ENCODE measurements around the gene SEPTIN5. TPM values are rescaled to one million over a fixed set of nuclear protein-coding genes. Genes with fewer than 3 reads are reported as not detected.
"Not testable (repeated sequence)": the region's sequence is repeated elsewhere in the genome, so short reads cannot be mapped to it uniquely, and the experiment has no call there.

SEPTIN5 gene
- total RNA-seq, 2 experiments from 2014 or later, result 0.30 TPM; not detected in 1

- Mint-ChIP-seq H3K9me3 (ENCODE audit: low read depth) (no peaks in the 10 kb centered on the region), H3K4me1 (peaks cover 11% of the 10 kb centered on the region), H3K27me3 (peaks cover 54% of the 10 kb centered on the region), H3K4me3 (no peak overlapping the region), H3K27ac (no peak overlapping the region), H3K36me3 (no peaks in the 10 kb centered on the region)
- DNase-seq, result no peak
- ATAC-seq, result no peak
- CTCF ChIA-PET, result interaction anchor here (2.0 kb wide), 1 partner anchor 188 kb away, joined by 8 read pairs; no protein-coding TSS in a partner anchor
Observed at GRCh38 chr22:19722982-19723231, 8.6 kb downstream of the SEPTIN5 start.

DNA sequence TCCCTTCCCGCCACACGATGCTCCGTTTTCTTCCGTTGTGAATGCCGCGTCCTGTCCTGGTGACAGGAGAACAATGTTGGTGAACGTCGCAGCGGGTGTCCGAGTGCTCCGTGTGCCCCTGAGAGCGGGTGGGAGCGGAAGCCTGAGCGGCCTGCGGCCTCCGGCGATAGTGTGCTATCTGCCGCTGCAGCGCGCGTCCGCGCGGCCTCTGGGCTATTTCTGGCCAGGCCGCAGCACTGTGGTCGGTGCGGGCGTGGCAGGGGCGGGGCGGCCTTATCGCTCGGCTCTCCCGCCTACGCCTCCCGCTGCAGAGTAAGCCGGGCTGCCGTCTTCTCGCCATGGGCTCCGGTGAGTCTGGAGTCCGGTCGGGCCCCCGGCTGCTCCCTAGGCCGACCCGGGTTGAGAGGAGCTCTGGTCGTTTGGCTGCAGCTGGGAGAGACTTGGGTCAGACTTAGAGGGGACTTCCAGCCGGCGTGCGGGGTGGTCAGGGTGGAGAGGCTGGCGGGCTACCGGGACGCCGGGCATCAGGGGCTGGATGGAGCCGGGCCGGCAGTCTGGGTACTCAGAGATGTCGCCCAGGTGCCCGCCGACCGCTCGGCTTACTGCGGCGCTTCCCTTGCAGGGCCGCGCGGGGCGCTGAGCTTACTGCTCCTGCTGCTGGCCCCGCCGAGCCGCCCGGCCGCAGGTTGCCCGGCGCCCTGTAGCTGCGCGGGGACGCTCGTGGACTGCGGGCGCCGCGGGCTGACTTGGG lies 9.1 kb downstream of the SEPTIN5 start, which contains the start of gene GP1BB:
GP1BB (plus strand) TSS at position 308 of the 751 bp plus-strand sequence; CDS start at position 339, 31 bp downstream.
- CTCF ChIA-PET, result interaction anchor here (1.0 to 2.0 kb wide), 5 partner anchors 12 to 187 kb away, joined by 3 to 8 read pairs (median 3); no protein-coding TSS in a partner anchor
- Mint-ChIP-seq H3K4me3 (no peak within 1 kb of the TSS), H3K9me3 (ENCODE audit: low read depth) (no peaks in the 10 kb centered on the region), H3K27me3 (peaks cover 54% of the 10 kb centered on the region), H3K4me1 (peaks cover 11% of the 10 kb centered on the region), H3K27ac (no peak within 1 kb of the TSS), H3K36me3 (no peaks in the 10 kb centered on the region)
- ATAC-seq, result peak; percentile 48
- no peak for DNase-seq

- no peak overlapping the region for H3K4me3 Mint-ChIP-seq
Observed at GRCh38 chr22:19723983-19724827, 9.9 kb downstream of the SEPTIN5 start.

DNA sequence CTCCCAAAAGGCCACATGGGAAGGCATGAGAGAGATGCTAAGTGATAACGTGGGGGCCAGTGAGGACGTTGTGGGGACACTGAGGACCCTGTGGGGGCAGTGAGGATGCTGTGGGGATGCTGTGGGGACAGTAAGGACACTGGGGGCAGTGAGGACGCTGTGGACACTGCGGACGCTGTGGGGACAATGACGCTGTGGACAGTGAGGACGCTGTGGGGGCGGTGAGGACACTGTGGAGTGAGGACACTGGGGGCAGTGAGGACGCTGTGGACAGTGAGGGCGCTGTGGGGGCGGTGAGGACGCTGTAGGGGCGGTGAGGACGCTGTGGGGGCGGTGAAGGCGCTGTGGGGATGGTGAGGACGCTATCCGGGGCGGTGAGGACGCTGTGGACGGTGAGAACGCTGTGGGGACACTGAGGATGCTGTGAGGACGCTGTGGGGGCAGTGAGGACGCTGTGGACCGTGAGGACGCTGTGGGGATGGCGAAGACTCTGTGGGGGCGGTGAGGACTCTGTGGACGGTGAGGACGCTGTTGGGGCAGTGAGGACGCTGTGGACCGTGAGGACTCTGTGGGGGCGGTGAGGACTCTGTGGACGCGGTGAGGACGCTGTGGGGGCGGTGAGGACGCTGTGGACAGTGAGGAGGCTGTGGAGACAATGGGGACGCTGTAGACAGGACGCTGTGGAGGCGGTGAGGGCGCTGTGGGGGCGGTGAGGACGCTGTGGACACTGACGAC lies 10.8 kb downstream of the SEPTIN5 start:
- H3K4me1 Mint-ChIP-seq, result peaks cover 11% of the 10 kb centered on the region
- H3K27me3 Mint-ChIP-seq, result peaks cover 44% of the 10 kb centered on the region
- no peak overlapping the region for H3K27ac Mint-ChIP-seq
- DNase-seq, result no peak
- CTCF ChIA-PET, result no interaction called here
- H3K36me3 Mint-ChIP-seq, result no peaks in the 10 kb centered on the region
- H3K9me3 Mint-ChIP-seq (ENCODE audit: low read depth), result no peaks in the 10 kb centered on the region
- H3K4me3 Mint-ChIP-seq, result no peak overlapping the region
- no peak for ATAC-seq

More at GRCh38 chr22:19723983-19724827, 9.9 kb downstream of the SEPTIN5 start:
- DNase-seq, result no peak
- Mint-ChIP-seq H3K27ac (no peak overlapping the region), H3K27me3 (peaks cover 52% of the 10 kb centered on the region), H3K36me3 (no peaks in the 10 kb centered on the region), H3K4me1 (peaks cover 11% of the 10 kb centered on the region), H3K9me3 (ENCODE audit: low read depth) (no peaks in the 10 kb centered on the region)
- peak; percentile 66 for ATAC-seq
- CTCF ChIA-PET, result interaction anchor here (1.0 to 2.0 kb wide), 5 partner anchors 13 to 186 kb away, joined by 3 to 8 read pairs (median 3); no protein-coding TSS in a partner anchor

DNA sequence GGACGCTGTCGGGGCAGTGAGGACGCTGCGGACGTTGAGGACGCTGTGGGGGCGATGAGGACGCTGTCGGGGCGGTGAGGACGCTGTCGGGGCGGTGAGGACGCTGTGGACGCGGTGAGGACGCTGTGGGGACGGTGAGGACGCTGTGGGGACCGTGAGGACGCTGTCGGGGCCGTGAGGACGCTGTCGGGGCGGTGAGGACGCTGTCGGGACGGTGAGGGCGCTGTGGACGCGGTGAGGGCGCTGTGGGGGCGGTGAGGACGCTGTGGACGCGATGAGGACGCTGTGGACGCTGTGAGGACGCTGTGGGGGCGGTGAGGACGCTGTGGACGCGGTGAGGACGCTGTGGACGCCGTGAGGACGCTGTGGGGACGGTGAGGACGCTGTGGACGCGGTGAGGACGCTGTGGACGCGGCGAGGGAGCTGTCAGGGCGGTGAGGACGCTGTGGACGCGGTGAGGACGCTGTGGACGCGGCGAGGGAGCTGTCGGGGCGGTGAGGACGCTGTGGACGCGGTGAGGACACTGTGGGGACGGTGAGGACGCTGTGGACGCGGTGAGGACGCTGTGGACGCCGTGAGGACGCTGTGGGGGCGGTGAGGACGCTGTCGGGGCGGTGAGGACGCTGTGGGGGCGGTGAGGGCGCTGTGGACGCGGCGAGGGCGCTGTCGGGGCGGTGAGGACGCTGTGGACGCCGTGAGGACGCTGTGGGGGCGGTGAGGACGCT lies 11.9 kb downstream of the SEPTIN5 start:
- H3K27ac Mint-ChIP-seq; H3K36me3 Mint-ChIP-seq; H3K4me3 Mint-ChIP-seq; CTCF ChIA-PET; DNase-seq; ATAC-seq; H3K9me3 Mint-ChIP-seq (ENCODE audit: low read depth): not testable (repeated sequence)
- Mint-ChIP-seq H3K27me3 (peaks cover 33% of the 10 kb centered on the region), H3K4me1 (peaks cover 14% of the 10 kb centered on the region)

- Mint-ChIP-seq H3K4me3 (no peak overlapping the region), H3K4me1 (peaks cover 14% of the 10 kb centered on the region), H3K27ac (no peak overlapping the region), H3K36me3 (no peaks in the 10 kb centered on the region), H3K9me3 (ENCODE audit: low read depth) (no peaks in the 10 kb centered on the region), H3K27me3 (peaks cover 26% of the 10 kb centered on the region)
- DNase-seq (no peak), ATAC-seq (no peak)
- CTCF ChIA-PET, result no interaction called here
Observed at GRCh38 chr22:19727310-19728150, 13.2 kb downstream of the SEPTIN5 start.

GRCh38 chr22:19728271-19728670 lies 14.0 kb downstream of the SEPTIN5 start:
- CTCF ChIA-PET, result no interaction called here
- no peak for ATAC-seq
- Mint-ChIP-seq H3K36me3 (no peaks in the 10 kb centered on the region), H3K27ac (no peak overlapping the region), H3K4me1 (peaks cover 12% of the 10 kb centered on the region), H3K4me3 (no peak overlapping the region), H3K27me3 (peaks cover 18% of the 10 kb centered on the region), H3K9me3 (ENCODE audit: low read depth) (no peaks in the 10 kb centered on the region)
- DNase-seq, result no peak

- Mint-ChIP-seq H3K4me3 (no peak overlapping the region), H3K36me3 (no peaks in the 10 kb centered on the region), H3K4me1 (peaks cover 10% of the 10 kb centered on the region), H3K9me3 (ENCODE audit: low read depth) (no peaks in the 10 kb centered on the region), H3K27me3 (peaks cover 15% of the 10 kb centered on the region), H3K27ac (no peak overlapping the region)
- DNase-seq (no peak), ATAC-seq (no peak)
- CTCF ChIA-PET, result interaction anchor here (2.3 to 2.8 kb wide), 2 partner anchors 9 to 183 kb away, joined by 13 to 106 read pairs; no protein-coding TSS in a partner anchor
Observed at GRCh38 chr22:19728836-19729235, 14.5 kb downstream of the SEPTIN5 start.

GRCh38 chr22:19729507-19729906 lies 15.2 kb downstream of the SEPTIN5 start:
- ATAC-seq (no peak), DNase-seq (no peak)
- Mint-ChIP-seq H3K36me3 (no peaks in the 10 kb centered on the region), H3K27ac (no peak overlapping the region), H3K9me3 (ENCODE audit: low read depth) (no peaks in the 10 kb centered on the region), H3K27me3 (peaks cover 13% of the 10 kb centered on the region), H3K4me1 (peaks cover 10% of the 10 kb centered on the region), H3K4me3 (no peak overlapping the region)
- CTCF ChIA-PET, result interaction anchor here (0.9 to 2.8 kb wide), 12 partner anchors 9 to 284 kb away, joined by 3 to 106 read pairs (median 18); no protein-coding TSS in a partner anchor

DNA sequence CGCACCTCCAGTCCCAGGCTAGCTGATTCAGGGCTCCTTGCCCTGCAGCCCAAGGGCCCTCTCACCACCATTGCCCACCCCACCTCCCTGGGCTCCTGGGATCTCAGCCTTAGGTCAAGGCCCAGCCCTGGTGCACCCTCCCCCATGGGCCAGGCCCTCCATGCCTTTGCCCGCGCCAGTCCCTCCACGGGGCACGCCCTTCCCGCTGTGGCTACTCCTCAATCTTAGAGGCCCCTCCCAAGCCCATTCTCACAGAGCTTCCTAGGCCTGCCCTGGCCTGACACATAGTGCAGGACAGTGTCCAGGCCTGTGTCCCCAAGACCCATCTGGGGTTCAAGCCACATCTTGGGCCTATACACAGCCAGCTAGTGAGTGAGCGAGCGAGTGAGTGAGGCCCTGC lies 15.9 kb downstream of the SEPTIN5 start:
- peaks cover 6% of the 10 kb centered on the region for H3K27me3 Mint-ChIP-seq
- CTCF ChIA-PET, result interaction anchor here (0.5 to 2.8 kb wide), 59 partner anchors 10 to 494 kb away, joined by 3 to 106 read pairs (median 4); partner anchors contain the start of genes COMT, TBX1 and TXNRD2
- ATAC-seq, result peak; percentile 14
- no peak overlapping the region for H3K27ac Mint-ChIP-seq
- no peaks in the 10 kb centered on the region for H3K36me3 Mint-ChIP-seq
- no peak overlapping the region for H3K4me3 Mint-ChIP-seq
- H3K4me1 Mint-ChIP-seq, result peaks cover 4% of the 10 kb centered on the region
- H3K9me3 Mint-ChIP-seq (ENCODE audit: low read depth), result no peaks in the 10 kb centered on the region
- DNase-seq, result no peak

DNA sequence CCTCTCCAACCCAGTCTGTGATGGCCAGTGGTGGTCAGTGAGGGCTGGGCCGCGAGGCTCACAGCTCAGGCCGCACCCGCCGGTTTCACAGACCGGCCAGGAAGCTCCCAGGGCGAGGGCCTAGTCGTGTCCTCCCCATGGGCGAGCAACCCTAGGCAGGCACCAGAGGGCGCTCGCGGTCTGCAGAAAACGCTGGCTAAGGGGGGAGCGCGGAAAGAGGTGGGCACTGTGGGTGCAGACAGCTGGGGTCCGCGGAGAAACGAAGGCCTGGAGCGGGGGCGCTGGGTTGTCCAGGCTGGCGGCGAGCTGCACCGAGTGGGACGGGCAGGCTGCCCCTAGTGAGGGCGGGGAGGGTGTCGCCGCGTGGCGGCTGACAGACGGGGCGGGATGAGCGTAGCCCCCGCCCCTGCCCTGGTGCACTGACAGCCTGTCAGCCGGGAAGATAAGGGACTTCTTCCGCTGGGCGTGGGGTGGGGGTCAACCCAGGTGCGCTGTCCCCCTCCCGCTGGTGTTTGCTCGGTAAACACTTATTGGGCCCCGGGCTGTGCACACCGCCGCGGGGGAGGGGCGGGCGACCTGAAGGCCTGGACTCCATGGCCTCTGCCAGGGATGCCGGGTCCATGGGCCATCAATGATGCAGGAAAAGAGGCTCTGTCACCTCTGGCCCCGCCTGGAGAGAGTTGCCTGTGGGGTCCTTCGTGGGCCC lies 16.5 kb downstream of the SEPTIN5 start:
- ATAC-seq, result peak; percentile 93
- Mint-ChIP-seq H3K36me3 (no peaks in the 10 kb centered on the region), H3K27me3 (peaks cover 3% of the 10 kb centered on the region), H3K4me3 (peak overlapping the region; percentile 44), H3K9me3 (ENCODE audit: low read depth) (no peaks in the 10 kb centered on the region), H3K4me1 (peaks cover 3% of the 10 kb centered on the region), H3K27ac (no peak overlapping the region)
- peak; percentile 87 for DNase-seq
- CTCF ChIA-PET, result interaction anchor here (0.5 to 2.8 kb wide), 60 partner anchors 11 to 494 kb away, joined by 3 to 106 read pairs (median 4); partner anchors contain the start of genes COMT, TBX1 and TXNRD2

All from activated CD8-positive, alpha-beta memory T cell treated with anti-CD3 and anti-CD28 coated beads, Interleukin-2, amount 10 ng/mL, durations not matched to agents 7 days and 5 days (primary cell).